BE2C (cell line): ENCODE measurements around the gene CHI3L1.

Experiments used
- DNase-seq: peaks from one replicate; pipeline ENCODE4 v3.0.0-alpha.2; 2020
- H3K27me3 ChIP-seq: fragments of 250-450 bp; sonication (Bioruptor Pico); 2 replicates; pipeline ENCODE4 v1.5.1; 2020; ENCODE audit warnings: mild to moderate bottlenecking
- H3K36me3 ChIP-seq: fragments of 250-450 bp; sonication (Bioruptor Pico); 2 replicates; pipeline ENCODE4 v1.5.1; 2020; ENCODE audit warnings: mild to moderate bottlenecking
- H3K4me1 ChIP-seq: fragments of 250-450 bp; sonication (Bioruptor Pico); 2 replicates; pipeline ENCODE4 v1.5.1; 2020
- H3K4me3 ChIP-seq: 2 replicates; pipeline ENCODE4 v1.5.1; 2011; ENCODE audit warnings: low read depth, low read length
- H3K9me3 ChIP-seq: fragments of 250-450 bp; sonication (Bioruptor Pico); 2 replicates; pipeline ENCODE4 v1.5.1; 2020
- TF ChIP-seq, protein P1 (sequence below): IDR thresholded peaks from 2 replicates; pipeline ENCODE4 v1.5.1; 2012; ENCODE audit warnings: mild to moderate bottlenecking, low read depth, low read length

Gene CHI3L1

GRCh38 chr1:203169770-203170520, 16.6 kb downstream of the CHI3L1 start:
- DNase-seq = no peak
- Histone ChIP-seq H3K4me1 (no peaks in the 10 kb centered on the region; the same call in 1 of the 2 replicates), H3K36me3 (no peaks in the 10 kb centered on the region), H3K4me3 (no peak overlapping the region), H3K9me3 (no peaks in the 10 kb centered on the region), H3K27me3 (no peaks in the 10 kb centered on the region)
- TF ChIP-seq, protein P1, sequence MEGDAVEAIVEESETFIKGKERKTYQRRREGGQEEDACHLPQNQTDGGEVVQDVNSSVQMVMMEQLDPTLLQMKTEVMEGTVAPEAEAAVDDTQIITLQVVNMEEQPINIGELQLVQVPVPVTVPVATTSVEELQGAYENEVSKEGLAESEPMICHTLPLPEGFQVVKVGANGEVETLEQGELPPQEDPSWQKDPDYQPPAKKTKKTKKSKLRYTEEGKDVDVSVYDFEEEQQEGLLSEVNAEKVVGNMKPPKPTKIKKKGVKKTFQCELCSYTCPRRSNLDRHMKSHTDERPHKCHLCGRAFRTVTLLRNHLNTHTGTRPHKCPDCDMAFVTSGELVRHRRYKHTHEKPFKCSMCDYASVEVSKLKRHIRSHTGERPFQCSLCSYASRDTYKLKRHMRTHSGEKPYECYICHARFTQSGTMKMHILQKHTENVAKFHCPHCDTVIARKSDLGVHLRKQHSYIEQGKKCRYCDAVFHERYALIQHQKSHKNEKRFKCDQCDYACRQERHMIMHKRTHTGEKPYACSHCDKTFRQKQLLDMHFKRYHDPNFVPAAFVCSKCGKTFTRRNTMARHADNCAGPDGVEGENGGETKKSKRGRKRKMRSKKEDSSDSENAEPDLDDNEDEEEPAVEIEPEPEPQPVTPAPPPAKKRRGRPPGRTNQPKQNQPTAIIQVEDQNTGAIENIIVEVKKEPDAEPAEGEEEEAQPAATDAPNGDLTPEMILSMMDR = no peak

DNA sequence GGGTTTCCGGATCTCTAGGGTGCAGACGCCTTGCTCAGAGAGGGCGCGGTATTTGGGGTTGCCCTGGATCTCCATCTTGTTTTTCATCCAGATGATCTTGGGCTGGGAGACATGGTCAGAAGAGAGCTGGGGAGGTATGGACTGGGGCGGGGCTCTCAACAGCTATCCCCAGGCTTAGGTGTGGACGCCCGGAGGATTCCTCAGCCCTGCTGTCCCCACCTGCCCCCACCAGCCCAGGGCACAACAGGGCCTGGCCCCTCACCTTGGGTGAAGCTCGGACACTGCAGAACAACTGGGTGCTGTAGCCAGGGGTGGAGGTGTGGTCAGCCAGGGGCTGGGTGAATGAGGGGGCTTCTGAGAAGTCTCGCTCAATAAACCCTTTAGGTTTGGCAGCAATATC, 17.5 kb downstream of the CHI3L1 start:
- DNase-seq = no peak
- Histone ChIP-seq H3K4me1 (no peaks in the 10 kb centered on the region; the same call in 1 of the 2 replicates), H3K36me3 (no peaks in the 10 kb centered on the region), H3K4me3 (no peak overlapping the region), H3K27me3 (no peaks in the 10 kb centered on the region), H3K9me3 (no peaks in the 10 kb centered on the region)
- TF ChIP-seq, protein P1 = no peak

GRCh38 chr1:203168256-203168786, 18.2 kb downstream of the CHI3L1 start:
- TF ChIP-seq, protein P1 = no peak
- Histone ChIP-seq H3K36me3 (no peaks in the 10 kb centered on the region), H3K4me3 (no peak overlapping the region), H3K4me1 (no peaks in the 10 kb centered on the region; the same call in 1 of the 2 replicates), H3K27me3 (no peaks in the 10 kb centered on the region), H3K9me3 (no peaks in the 10 kb centered on the region)
- DNase-seq = no peak

GRCh38 chr1:203167913-203168200, 18.6 kb downstream of the CHI3L1 start:
- no peak for DNase-seq
- H3K9me3 ChIP-seq = no peaks in the 10 kb centered on the region
- TF ChIP-seq, protein P1 = no peak
- H3K4me1 ChIP-seq = no peaks in the 10 kb centered on the region
- no peaks in the 10 kb centered on the region for H3K36me3 ChIP-seq
- H3K4me3 ChIP-seq = no peak overlapping the region
- no peaks in the 10 kb centered on the region for H3K27me3 ChIP-seq

DNA sequence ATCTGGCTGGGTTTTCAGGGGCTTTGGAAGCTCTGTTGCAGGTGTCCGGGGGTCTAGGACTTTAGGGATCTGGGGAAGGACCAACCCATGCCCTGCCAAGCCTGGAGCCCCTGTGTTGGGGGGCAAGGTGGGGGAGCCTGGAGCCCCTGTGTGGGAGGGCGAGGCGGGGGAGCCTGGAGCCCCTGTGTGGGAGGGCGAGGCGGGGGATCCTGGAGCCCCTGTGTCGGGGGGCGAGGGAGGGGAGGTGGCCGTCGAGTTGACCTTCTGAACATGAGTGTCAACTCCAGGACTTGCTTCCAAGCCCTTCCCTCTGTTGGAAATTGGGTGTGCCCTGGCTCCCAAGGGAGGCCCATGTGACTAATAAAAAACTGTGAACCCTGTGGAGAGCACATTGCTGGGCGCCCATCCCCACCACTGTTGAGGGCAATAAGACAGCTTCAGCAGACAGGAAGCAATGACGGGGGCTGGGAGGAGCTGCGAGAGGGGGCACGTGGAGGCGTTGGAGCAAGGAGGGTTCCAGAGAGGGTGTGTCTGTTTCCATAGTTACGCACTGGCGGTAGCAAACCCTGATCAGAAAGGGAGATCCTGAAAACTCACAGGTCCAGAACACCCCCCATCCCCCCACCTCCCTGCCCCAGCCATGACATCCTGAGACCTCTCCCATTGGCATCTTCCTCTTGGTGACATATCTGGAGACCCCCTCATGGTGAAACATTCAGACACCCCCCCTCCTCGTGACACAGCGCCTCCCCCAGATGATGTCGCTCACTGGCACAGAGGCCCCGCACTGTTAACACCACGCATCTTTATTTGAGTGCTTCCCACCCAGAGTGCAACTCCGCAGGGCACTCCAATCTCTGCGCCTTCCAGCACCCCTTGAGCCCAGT, 19.2 kb downstream of the CHI3L1 start:
- DNase-seq = no peak
- H3K4me3 ChIP-seq = no peak overlapping the region
- H3K27me3 ChIP-seq = no peaks in the 10 kb centered on the region
- no peaks in the 10 kb centered on the region for H3K9me3 ChIP-seq
- H3K4me1 ChIP-seq = no peaks in the 10 kb centered on the region
- H3K36me3 ChIP-seq = no peaks in the 10 kb centered on the region
- TF ChIP-seq, protein P1 = no peak
